Measurements from ENCODE around the gene MAGT1. TPM values are rescaled to one million over a fixed set of nuclear protein-coding genes. Genes with fewer than 3 reads are reported as not detected.

Gene MAGT1
- 47.1 and 72.7 TPM in 2 replicates for total RNA-seq

DNA sequence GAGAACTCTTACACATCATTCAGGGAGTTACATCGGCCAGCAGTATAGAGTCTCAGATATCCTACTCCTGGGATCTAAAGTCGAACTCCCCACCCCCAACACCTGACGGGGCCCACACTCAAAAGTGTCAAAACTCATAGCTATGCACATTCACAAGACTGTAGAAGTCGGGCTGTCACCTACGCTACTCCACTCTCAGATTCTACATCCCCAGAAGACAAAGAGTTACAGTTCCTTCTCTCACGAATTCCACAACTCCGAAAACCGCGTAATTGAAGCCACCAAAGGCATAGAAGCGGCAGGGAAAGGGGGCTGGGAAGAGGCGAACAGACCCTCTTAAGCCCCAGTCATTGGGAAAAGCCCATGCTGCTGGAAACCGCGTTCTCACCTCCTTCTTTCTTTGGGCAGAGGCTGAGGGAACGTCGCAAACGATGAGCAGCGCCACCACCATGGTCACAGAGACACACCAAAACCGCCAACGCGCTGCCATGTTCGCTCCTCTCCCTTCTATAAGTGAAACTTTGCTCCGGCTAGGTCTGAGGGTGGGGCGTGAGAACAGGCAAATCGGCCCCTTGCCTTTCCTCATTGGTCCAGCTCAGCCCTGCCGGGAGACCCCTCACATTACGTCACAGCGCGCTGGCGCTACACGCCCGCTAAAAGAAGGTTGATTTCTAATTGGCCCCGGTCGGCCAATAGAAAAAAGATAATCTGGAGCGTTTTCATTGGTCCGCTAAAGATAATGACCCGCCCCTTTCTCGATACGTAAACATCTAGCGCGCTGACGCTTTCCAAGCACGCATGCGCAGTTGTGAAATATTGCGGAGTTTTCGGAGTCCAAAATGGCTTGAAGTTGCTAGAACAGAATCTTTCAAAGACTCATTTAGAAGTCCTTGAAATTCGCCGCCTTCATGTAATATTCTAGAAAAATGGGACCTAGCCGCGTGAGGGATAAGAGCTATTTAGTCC lies at the start of gene MAGT1:
Gene MAGT1, minus strand, starts transcription at position 515 of the 966 bp plus-strand sequence. Its CDS starts 25 bp downstream, at position 490.

DNA sequence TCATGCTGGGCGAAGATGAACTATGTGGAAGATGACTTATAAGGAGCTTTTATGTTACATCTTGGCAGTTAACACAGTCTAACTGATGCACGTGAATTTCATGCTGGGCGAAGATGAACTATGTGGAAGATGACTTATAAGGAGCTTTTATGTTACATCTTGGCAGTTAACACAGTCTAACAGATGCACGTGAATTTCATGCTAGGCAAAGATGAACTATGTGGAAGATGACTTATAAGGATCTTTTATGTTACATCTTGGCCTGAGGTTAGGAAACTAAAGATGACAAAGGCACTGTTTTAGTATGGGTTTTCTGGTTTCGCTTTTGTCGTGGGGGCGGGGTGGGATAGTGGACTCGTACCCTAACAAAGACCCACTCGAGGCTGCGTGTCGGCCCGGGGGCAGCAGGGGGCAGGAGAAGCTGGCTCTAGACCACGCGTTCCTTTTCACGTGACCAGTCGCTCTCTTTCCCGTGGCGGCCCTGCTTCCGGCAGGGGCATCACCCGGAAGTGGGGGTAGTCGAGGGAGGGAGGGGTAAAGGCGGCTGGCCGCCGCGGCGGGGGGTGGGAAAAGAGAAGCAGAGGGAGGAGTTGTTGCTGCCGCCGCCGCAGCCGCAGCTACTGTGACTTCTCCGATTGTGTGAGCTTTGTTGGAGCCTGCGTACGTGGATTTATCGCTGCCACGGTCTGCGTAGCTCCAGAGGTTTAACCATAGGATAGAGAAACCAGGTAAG lies 15.0 kb upstream of the MAGT1 start, which contains the start of gene ATP7A:
Gene ATP7A, plus strand, starts transcription at position 586 of the 733 bp plus-strand sequence. CDS start 60,949 bp downstream, outside the sequence.

DNA sequence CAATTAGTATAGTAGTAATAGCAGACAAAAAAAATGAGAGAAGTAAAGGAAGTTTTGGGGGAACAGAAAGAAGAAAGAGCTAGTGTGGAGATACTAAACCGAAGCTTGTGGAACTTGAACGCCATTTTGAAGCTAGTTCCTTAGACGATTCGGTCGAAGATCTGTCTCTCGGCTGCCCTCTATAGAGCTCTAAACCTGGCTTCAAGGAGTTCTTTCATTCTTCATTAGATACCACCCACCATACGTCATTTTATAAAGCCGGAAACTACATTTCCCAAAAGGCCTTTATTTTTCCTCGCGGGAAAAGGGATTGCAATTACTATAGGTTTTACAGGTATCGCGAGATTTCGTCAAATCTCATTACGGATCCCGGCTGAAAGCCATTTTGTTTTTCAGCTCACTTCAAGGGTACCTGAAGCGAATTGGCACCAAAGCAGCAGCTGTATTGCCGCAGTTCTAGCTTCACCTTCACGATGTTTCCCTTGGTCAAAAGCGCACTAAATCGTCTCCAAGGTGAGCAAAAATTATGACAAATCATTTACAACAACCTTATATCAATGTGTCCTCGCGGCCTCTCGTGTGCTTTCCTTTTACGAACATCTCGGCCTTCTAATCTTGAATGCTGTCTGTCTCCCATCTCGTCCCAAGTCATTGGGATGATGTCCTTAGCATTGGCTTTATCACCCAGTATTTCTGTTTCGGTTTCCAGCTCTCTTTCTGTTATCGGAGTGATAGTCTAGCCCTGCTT lies 4.0 kb upstream of the MAGT1 start, which contains the start of gene COX7B:
Gene COX7B, plus strand, starts transcription at position 388 of the 748 bp plus-strand sequence. Its CDS starts 86 bp downstream, at position 474.

DNA sequence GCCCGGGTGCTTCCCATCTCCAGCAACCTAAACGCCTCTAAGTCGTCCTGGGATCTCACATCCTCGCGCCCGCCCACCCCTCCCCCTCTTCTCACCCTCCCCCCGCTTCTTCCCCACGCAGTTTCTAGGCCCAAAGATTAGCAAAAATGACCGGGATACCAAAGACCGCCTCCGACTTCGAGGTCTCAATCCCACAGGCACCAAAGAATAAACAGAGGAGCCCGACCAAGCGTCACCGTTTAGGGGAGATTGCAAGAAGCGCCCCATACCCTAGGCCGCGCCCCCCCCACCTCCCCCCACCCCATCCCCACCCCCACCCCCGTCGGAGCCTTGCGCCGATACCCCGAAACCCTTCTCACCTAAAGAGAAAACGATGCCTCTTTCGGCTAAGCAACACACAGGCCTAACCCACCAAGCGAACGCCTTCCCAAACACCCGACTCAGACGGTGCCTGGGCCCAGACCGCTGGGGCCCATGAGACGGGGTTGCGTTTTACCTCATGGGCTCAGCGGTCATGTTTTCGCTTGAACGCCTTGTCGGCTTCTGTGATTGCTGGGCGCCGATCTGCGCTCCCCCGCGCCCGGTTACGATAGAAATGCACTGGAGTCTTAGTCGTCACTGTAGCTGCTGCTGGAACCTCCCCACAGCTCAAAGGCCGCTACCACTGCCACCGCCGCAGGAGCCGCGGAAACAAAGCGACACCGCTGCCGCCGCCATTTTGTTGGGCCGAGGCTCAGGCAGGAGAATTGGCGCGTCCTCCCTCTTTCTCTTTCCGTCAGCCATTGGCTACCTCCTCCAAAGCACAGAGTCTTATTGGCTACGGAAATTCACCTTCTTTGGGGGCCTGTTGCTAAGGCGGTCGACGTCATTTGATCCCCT lies 109.5 kb downstream of the MAGT1 start, which contains the start of gene ATRX:
Gene ATRX, minus strand, starts transcription at position 731 of the 879 bp plus-strand sequence. Its CDS starts 215 bp downstream, at position 516.

Other genes starting within 250 kb of the MAGT1 start
- gene ATRX, start 109.2 kb downstream of the MAGT1 start, total RNA-seq, result 37.3 and 62.6 TPM in 2 replicates
- 363 and 399 TPM in 2 replicates for gene COX7B, start 4.0 kb upstream of the MAGT1 start, total RNA-seq
- 6.7 and 6.9 TPM in 2 replicates for gene ATP7A, start 15.3 kb upstream of the MAGT1 start, total RNA-seq
- not detected in 2 replicates for gene PGAM4, start 74.2 kb upstream of the MAGT1 start, total RNA-seq
- 391 and 407 TPM in 2 replicates for gene PGK1, start 208.8 kb upstream of the MAGT1 start, total RNA-seq
- 9.9 and 14.8 TPM in 2 replicates for gene TAF9B, start 244.2 kb upstream of the MAGT1 start, total RNA-seq